Measurements from ENCODE around the gene GPRC5B. TPM values are rescaled to one million over a fixed set of nuclear protein-coding genes. Genes with fewer than 3 reads are reported as not detected.

The GPRC5B gene
- total RNA-seq, 1 donor from 2014 or later: 140 TPM

- peak overlapping the region; percentile 94 for H3K27ac Mint-ChIP-seq (ENCODE audit: unreplicated experiment)
- peaks cover 28% of the 10 kb centered on the region for H3K4me1 Mint-ChIP-seq (ENCODE audit: unreplicated experiment)
- peak; percentile 51 for DNase-seq (ENCODE audit: low spot score)
- peaks cover 22% of the 10 kb centered on the region for H3K36me3 Mint-ChIP-seq (ENCODE audit: low read depth, unreplicated experiment)
- H3K27me3 Mint-ChIP-seq (ENCODE audit: unreplicated experiment): peaks cover 8% of the 10 kb centered on the region
- no peaks in the 10 kb centered on the region for H3K9me3 Mint-ChIP-seq (ENCODE audit: unreplicated experiment)
- TF ChIP-seq CTCF (IDR thresholded peaks at IDR 0.05; ENCODE audit: unreplicated experiment): no peak
- H3K4me3 Mint-ChIP-seq (ENCODE audit: unreplicated experiment): peak overlapping the region; percentile 97
Measured at GRCh38 chr16:19883296-19883965, 1.2 kb downstream of the GPRC5B start.

GRCh38 chr16:19882646-19883045 lies 2.0 kb downstream of the GPRC5B start:
- Mint-ChIP-seq H3K4me3 (ENCODE audit: unreplicated experiment) (peak overlapping the region; percentile 97), H3K4me1 (ENCODE audit: unreplicated experiment) (peaks cover 28% of the 10 kb centered on the region), H3K27me3 (ENCODE audit: unreplicated experiment) (peaks cover 8% of the 10 kb centered on the region), H3K9me3 (ENCODE audit: unreplicated experiment) (no peaks in the 10 kb centered on the region), H3K36me3 (ENCODE audit: low read depth, unreplicated experiment) (peaks cover 22% of the 10 kb centered on the region), H3K27ac (ENCODE audit: unreplicated experiment) (peak overlapping the region; percentile 94)
- DNase-seq (ENCODE audit: low spot score): peak; percentile 13
- no peak for TF ChIP-seq CTCF (IDR thresholded peaks at IDR 0.05; ENCODE audit: unreplicated experiment)

- Mint-ChIP-seq H3K36me3 (ENCODE audit: low read depth, unreplicated experiment) (peaks cover 22% of the 10 kb centered on the region), H3K27ac (ENCODE audit: unreplicated experiment) (peak overlapping the region; percentile 94), H3K9me3 (ENCODE audit: unreplicated experiment) (no peaks in the 10 kb centered on the region), H3K4me1 (ENCODE audit: unreplicated experiment) (peaks cover 29% of the 10 kb centered on the region), H3K27me3 (ENCODE audit: unreplicated experiment) (peaks cover 8% of the 10 kb centered on the region), H3K4me3 (ENCODE audit: unreplicated experiment) (peak overlapping the region; percentile 97)
- no peak for DNase-seq (ENCODE audit: low spot score)
- no peak for TF ChIP-seq CTCF (IDR thresholded peaks at IDR 0.05; ENCODE audit: unreplicated experiment)
Measured at GRCh38 chr16:19882186-19882585, 2.5 kb downstream of the GPRC5B start.

GRCh38 chr16:19881783-19882182 lies 2.9 kb downstream of the GPRC5B start:
- Mint-ChIP-seq H3K36me3 (ENCODE audit: low read depth, unreplicated experiment) (peaks cover 23% of the 10 kb centered on the region), H3K4me3 (ENCODE audit: unreplicated experiment) (peak overlapping the region; percentile 97), H3K4me1 (ENCODE audit: unreplicated experiment) (peaks cover 33% of the 10 kb centered on the region), H3K27ac (ENCODE audit: unreplicated experiment) (peak overlapping the region; percentile 94), H3K9me3 (ENCODE audit: unreplicated experiment) (no peaks in the 10 kb centered on the region), H3K27me3 (ENCODE audit: unreplicated experiment) (peaks cover 8% of the 10 kb centered on the region)
- no peak for TF ChIP-seq CTCF (IDR thresholded peaks at IDR 0.05; ENCODE audit: unreplicated experiment)
- no peak for DNase-seq (ENCODE audit: low spot score)

GRCh38 chr16:19881028-19881427 lies 3.6 kb downstream of the GPRC5B start:
- Mint-ChIP-seq H3K4me1 (ENCODE audit: unreplicated experiment) (peaks cover 39% of the 10 kb centered on the region), H3K36me3 (ENCODE audit: low read depth, unreplicated experiment) (peaks cover 31% of the 10 kb centered on the region), H3K27ac (ENCODE audit: unreplicated experiment) (peak overlapping the region; percentile 68), H3K27me3 (ENCODE audit: unreplicated experiment) (peaks cover 8% of the 10 kb centered on the region), H3K9me3 (ENCODE audit: unreplicated experiment) (no peaks in the 10 kb centered on the region), H3K4me3 (ENCODE audit: unreplicated experiment) (peak overlapping the region; percentile 72)
- DNase-seq (ENCODE audit: low spot score): no peak
- no peak for TF ChIP-seq CTCF (IDR thresholded peaks at IDR 0.05; ENCODE audit: unreplicated experiment)
